HG03064 (cell line): Measurements from ENCODE around the gene ZSCAN5B.
"Not testable (repeated sequence)": the region's sequence is repeated elsewhere in the genome, so short reads cannot be mapped to it uniquely, and the experiment has no call there.

Source experiments
- ATAC-seq: cut with Tn5 transposase; IDR thresholded peaks from one replicate; pipeline ENCODE4 v1.9.1; 2021; ENCODE audit warnings: low read depth; ENCODE audit not compliant: unreplicated experiment

The ZSCAN5B gene

DNA sequence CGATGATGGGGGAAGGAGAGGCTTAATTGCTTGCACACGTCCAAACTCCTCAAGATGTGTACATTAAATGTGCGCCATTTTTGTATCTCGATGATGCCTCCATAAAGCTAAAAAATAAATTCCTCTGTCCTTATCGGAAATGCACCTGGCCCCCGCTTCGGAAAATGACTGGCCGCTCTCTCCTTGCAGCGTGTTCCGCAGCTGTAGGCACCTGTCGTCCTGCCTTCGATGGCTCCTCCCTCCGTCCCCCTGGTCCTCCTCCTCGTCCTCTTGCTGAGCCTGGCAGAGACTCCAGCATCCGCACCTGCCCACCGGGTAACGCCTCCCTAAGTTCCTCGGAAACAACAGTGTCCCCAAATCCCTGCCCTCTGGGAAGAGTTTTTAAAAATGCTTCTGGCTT is 20.7 kb downstream of the ZSCAN5B start:
- ATAC-seq: no peak

DNA sequence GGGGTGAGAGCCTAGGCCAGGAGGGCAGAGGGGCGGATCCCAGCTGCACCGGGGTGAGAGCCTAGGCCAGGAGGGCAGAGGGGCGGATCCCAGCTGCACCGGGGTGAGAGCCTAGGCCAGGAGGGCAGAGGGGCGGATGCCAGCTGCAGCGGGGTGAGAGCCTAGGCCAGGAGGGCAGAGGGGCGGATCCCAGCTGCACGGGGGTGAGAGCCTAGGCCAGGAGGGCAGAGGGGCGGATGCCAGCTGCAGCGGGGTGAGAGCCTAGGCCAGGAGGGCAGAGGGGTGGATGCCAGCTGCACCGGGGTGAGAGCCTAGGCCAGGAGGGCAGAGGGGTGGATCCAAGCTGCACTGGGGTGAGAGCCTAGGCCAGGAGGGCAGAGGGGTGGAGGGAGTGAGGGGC is 21.3 kb downstream of the ZSCAN5B start:
- ATAC-seq: not testable (repeated sequence)

DNA sequence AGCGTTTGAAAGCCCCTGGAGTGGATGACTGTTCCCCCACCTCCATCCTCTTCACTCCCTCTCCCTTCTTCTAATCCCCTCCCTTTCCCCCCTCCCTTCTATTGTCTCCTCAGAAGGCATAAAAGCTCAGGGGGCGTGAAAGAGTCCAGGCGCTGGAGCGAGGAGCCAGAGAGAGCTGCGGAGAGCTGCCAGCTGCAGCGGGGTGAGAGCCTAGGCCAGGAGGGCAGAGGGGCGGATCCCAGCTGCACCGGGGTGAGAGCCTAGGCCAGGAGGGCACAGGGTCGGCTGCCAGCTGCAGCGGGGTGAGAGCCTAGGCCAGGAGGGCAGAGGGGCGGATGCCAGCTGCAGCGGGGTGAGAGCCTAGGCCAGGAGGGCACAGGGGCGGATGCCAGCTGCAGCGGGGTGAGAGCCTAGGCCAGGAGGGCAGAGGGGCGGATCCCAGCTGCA is 21.7 kb downstream of the ZSCAN5B start, which contains the start of gene GALP:
TSS of gene GALP (plus strand) at position 148 of the 447 bp plus-strand sequence. CDS start 1,101 bp downstream, outside the sequence.
- not testable (repeated sequence) for ATAC-seq

DNA sequence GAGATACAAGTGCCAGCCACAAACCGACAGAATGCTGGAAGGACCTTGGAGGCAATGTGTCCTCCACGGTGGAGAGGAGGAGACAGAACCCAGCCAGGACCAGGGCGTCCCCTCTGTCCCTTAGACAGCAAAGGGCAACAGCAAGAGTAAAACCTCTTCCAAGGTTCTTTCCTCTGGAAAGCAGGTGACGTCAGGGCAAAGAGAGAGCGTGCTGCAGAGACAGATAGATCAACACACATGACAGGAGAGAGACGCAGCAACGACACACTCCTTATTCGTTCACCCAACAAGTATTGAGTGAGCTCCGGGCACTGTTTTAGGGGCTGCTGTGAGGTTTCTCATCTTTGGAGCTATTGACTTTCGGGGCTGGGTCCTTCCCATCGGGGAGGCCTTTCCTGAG is 23.0 kb downstream of the ZSCAN5B start:
- no peak for ATAC-seq

DNA sequence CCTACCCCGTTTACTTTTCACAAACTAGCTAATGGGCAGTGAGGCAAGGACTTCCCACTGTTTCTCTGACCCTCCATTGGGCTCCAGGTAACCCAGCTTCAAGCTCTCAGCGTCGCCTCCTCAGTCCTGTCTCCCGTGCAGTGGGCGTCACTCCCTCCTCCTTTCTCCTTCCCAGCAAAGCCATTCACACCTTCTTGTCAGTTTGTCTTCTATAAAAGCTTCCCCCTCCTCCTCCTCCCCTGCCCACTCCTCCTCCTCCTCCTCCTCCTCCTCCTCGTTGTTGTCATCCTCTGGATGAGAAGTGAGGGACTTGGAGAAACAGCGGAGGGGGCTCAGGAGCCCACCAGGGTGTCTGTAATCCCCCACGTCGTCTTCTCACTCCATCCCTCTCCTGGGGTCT is 23.5 kb downstream of the ZSCAN5B start:
- ATAC-seq: no peak

DNA sequence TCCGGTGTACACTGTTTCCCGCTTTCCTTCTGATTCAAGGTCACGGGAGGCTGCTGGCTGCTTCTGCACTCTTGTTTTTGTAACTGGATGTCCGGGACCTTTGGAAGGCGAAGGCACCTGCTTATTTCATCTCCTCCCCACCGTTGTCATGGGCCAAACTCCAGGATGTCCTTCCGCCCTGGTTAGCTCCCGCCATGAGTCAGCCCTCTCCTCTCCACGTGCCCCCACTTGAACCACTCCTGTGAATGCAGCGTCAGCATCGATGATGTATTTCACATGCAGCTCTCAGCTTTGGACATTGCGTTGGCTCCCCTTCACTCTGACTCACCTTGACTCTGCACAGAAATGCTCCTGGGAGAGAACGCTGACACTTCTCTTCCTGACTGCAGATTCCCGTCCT is 27.3 kb downstream of the ZSCAN5B start:
- no peak for ATAC-seq

DNA sequence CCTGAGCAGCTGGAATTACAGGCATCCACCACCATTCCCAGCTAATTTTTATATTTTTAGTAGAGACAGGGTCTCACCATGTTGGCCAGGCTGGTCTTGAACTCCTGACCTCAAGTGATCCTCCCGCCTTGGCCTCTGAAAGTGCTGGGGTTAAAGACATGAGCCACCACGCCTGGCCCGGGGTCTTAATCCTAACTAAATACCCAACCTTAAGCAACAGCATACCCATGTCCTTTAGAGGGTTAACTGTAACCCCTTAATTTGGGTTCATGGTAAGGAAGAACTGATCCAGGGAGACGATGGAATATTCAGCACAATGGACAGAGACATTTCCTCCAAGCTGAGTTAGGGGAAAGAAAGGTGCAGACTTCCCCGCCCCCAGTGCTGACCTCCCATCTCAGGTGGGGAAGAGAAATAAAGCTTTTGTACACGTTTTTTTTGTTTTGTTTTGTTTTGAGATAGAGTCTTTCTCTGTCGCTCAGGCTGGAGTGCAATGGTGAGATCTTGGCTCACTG is 30.5 kb downstream of the ZSCAN5B start:
- ATAC-seq: no peak

DNA sequence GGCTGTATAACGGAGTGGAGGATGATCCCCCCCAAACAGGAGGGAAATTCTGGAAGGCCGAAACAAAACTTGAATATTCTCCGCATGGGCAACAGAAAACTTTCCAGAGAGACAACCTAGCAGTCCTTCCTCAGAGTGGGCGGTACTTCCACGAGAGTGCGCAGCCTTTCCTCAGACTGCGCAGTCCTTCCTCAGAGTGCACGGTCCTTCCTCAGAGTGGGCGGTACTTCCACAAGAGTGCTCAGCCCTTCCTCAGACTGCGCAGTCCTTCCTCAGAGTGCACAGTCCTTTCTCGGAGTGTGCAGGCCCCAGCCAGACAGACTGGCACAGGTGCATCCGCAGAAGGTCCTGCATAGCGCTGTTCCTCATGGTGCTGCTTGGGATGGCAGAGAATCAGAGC is 34.5 kb downstream of the ZSCAN5B start:
- ATAC-seq: no peak

DNA sequence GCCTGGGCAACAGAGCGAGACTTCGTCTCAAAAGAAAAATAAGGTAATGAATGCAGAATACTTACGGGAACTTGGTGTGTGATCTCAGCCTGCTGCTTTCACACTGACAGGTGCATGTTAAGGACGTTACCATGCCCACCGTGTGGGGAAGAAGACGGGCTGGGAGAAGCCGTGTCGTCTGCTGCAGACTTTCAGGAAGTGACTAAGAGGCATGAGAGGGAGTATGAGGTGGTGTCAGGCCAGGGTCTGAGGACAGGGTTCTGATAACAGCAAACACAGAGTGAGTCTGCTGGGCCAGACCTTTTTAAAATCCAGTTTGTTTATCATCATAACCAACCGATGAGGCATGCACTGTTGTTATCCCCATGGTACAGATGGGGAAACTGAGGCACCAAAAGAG is 35.3 kb downstream of the ZSCAN5B start:
- no peak for ATAC-seq

DNA sequence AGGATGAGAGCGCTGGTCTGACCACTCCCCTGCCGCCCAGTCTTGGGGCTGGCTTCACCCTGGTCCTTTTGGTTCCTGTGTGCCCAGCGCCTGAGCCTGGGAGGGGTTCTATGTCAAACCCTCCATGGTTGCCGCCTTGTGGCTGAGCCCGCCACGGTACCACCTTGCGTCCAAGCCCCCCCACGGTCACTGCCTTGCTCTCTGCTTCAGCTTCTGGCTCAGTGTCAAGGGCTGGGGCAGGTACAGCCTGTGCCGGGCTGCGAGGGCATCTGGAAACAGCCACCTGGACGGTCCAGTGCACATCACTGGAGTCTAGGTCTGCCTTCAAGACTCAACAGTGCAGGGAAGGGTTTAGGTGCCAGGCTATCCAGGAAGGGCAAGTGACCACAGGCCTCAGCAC is 36.0 kb downstream of the ZSCAN5B start:
- ATAC-seq: no peak

DNA sequence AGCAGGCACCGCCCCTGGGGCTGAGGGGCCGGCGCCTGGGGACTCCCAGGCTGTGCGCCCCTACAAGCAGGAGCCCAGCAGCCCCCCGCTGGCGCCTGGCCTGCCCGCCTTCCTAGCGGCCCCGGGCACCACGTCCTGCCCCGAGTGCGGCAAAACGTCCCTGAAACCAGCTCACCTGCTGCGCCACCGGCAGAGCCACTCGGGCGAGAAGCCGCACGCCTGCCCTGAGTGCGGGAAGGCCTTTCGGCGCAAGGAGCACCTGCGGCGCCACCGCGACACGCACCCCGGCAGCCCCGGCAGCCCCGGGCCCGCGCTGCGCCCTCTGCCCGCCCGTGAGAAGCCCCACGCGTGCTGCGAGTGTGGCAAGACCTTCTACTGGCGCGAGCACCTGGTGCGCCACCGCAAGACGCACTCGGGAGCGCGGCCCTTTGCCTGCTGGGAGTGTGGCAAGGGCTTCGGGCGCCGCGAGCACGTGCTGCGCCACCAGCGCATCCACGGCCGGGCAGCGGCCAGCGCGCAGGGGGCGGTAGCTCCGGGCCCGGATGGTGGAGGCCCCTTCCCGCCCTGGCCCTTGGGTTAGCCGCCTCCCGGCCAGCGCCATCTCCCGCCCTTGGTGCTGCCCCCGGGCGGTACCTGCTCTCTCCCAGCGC is 37.8 kb downstream of the ZSCAN5B start:
- ATAC-seq: no peak

DNA sequence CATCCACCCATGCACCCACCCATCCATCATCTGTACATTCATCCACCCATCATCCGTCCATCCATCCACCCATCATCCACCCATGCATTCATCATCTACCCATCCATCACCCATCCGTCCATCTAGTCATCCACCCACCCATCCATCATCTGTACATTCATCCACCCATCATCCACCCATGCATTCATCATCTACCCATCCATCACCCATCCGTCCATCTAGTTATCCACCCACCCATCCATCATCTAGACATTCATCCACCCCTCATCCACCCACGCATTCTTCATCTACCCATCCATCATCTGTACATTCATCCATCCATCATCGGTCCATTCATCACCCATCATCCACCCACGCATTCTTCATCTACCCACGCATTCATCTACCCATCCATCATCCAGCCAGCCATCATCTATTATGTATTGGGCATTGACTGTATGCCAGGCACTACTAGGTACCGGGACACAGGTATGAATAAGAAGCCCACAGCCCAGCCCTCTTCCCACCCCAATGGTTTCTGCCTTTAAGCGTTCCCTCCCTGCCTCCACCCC is 38.5 kb downstream of the ZSCAN5B start:
- ATAC-seq: no peak

DNA sequence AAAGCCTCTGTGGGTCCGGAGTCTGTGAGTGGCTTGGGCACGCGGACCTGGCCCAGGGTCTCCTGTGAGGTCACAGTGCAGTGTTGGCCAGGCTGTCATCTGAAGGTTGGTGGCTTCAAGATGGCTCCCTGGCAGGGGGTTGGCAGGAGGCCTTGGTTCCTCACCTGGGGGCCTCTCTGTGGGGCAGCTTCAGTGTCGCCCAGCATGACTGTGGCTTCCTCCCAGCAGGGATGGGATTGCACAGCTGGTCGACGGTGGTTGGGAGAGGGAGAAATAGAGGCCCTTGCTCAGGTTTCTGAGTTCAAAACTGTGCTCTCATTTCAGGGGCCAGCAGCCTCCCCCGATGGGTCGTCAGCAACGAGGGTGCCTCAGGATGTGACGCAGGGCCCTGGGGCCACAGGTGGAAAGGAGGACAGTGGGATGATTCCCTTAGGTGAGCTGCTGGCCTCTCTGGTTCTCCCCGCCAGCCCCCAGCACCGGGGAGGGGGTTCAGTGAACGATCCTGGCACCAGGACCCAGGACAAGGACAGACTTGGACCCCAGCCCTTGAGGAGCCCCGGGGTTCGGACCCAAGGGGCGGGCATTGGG is 39.3 kb downstream of the ZSCAN5B start:
- ATAC-seq: no peak

DNA sequence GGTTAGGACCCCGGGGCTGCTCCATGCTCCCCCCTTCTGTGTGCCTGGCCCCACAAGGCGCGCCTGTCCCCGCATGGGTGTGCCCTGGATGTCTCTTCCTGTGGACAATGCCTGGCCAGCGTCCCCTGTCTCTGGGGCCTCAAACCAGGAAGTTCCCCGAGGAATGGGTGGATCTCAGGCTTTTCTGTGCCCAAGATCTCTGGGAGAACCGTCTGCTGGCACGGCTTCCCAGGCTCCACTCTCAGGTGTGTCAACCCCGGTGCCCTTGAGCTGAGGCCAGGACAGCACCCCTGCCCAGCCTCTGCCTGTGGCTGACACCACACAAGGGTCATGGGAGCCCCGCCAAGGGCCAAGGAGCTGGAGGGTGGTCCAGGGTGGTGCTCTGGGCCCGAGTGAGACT is 40.8 kb downstream of the ZSCAN5B start:
- no peak for ATAC-seq

DNA sequence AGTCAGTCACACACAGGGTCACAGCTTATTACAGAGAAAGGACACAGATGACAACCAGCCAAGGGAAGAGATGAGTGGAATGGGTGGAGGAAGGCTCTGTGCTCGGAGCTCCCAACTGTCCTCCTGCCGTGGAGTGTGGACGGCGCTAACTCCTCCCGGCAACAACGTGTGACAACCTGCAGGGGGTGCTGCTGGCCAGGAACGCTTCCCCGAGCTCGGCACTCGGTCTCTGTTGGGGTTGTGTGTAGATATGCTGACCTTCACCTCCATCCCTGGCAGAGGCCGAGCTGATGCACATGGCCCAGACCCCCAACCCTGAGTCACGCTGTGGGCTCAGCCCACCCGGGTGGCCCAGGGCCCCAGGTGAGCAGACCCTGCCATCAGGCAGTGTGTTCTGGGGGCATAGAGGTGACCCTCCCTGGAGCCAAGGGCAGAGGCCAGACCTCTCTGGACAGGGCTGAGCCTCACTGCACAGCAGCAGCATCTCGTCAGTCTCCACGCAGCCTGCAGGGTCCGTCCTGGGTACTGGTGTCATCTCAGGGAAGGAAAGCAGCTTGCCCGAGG is 42.4 kb downstream of the ZSCAN5B start:
- no peak for ATAC-seq

DNA sequence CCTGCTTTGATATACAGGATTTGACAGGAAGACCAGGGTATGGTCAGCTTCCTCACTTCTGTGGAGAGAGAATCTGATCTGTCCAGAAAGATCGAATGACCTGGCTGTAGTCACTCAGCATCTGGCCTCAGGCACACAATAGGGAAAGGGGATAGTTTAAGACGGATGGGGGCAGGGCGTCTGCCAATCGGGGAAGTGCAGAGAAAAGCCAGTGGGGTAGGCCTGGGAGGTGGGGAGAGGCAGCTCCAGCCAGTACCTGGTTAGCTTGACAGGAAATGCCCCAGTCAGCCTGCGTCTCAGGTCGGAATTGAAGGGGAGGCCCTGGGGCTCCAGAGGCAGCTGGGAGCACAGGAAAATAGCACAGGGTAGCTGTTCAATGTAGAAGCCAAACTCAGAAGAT is 44.1 kb downstream of the ZSCAN5B start:
- no peak for ATAC-seq

DNA sequence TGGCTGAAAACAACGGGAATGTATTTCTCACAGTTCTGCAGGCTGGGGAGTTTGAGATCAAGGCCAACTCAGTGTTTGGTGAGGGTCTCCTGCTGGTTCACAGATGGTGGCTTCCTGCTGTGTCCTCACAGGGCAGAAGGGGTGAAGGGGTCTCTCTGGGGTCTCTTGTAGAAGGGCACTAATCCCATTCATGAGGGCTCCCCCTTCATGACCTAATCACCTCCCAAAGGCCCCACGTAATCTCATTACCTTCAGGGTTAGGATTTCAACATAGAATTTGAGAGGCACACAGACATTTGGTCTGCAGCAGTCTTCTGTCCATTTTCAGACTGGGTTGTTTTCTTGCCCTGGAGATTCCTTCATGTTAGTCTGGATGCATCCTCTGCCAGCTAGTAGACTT is 44.9 kb downstream of the ZSCAN5B start:
- no peak for ATAC-seq

DNA sequence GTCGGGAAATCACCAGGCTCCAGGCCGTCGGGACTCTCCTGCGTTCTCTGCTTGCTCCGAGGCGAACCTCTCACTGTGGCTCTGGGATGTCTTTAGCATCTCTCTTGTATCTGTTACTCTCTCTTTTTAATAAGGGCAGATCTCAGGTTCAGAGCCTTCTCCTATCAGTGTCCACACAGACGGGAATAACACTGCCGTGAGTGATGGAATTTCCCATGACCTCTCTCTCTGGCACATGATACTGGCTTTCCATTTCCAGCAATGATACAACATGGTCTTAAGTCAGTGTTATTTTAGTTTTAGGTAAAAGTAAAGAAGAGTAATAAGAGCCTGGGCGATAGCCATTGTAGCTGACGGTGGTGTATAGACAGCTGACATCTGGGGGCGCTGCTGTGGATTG is 47.2 kb downstream of the ZSCAN5B start:
- ATAC-seq: no peak

DNA sequence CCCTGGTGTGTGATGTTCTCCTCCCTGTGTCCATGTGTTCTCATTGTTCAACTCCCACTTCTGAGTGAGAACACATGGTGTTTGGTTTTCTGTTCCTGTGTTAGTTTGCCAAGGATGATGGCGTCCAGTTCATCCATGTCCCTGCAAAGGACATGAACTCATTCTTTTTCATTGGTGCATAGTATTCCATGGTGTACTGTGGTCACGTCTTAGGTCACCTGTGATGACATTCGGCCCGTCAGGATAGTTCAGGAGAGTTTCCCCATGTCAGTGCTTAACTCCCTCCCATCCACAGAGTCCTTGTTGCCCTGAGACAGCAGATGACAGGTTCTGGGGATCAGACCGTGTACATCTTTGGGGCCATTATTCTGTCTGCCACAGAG is 47.9 kb downstream of the ZSCAN5B start:
- no peak for ATAC-seq

DNA sequence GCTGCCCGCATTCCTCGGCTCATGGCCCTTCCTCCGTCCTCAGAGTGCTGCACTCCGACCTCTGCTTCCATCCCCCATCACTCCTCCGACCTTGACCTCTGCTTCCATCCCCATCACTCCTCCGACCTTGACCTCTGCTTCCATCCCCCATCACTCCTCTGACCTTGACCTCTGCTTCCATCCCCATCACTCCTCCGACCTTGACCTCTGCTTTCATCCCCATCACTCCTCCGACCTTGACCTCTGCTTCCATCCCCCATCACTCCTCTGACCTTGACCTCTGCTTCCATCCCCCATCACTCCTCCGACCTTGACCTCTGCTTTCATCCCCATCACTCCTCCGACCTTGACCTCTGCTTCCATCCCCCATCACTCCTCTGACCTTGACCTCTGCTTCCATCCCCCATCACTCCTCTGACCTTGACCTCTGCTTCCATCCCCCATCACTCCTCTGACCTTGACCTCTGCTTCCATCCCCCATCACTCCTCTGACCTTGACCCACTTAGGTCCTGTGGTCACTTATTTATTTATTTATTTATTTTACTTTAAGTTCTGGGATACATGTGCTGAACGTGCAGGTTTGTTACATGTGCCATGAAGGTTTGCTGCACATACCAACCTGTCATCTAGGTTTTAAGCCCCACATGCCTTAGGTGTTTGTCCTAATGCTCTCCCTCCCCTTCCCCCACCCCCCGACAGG is 48.5 kb downstream of the ZSCAN5B start:
- ATAC-seq: not testable (repeated sequence)

DNA sequence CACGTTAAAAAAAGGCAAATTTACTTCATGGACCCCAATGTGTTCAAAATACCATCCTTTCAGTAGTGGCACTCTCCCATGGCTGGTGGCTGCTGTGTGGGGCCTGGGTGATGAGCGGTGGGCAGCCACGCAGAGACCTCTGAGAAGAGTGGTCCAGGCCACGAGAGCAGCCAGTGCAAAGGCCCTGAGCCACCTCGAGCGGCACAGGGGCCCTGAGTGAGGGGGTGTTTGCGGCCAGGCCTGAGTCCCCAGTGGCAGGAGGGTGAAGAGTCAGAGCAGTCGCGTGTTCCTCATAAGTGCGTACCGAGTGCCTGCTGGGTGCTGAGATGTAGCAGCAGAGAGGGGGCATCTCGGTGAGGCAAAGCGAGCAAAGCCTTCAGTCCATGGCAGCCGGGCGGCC is 49.5 kb downstream of the ZSCAN5B start:
- no peak for ATAC-seq
